GM19455 (cell line): Measurements from ENCODE around the gene FAM174C.

ENCODE experiments used
- ATAC-seq: cut with Tn5 transposase; IDR thresholded peaks from one replicate; pipeline ENCODE4 v1.9.1; 2021; ENCODE audit not compliant: unreplicated experiment

Gene FAM174C

GRCh38 chr19:1249990-1250436, 25.3 kb upstream of the FAM174C start:
- ATAC-seq: no peak

GRCh38 chr19:1250437-1251260, 24.7 kb upstream of the FAM174C start:
- no peak for ATAC-seq

- ATAC-seq: no peak
These were observed 23.8 kb upstream of the FAM174C start for GRCh38 chr19:1251330-1252220.

- no peak for ATAC-seq
These were observed 23.0 kb upstream of the FAM174C start for GRCh38 chr19:1252221-1252820.

- ATAC-seq: no peak
These were observed 22.4 kb upstream of the FAM174C start for GRCh38 chr19:1252821-1253513.

- ATAC-seq: no peak
These were observed 21.7 kb upstream of the FAM174C start for GRCh38 chr19:1253514-1254080.

GRCh38 chr19:1254081-1254527, 21.2 kb upstream of the FAM174C start:
- no peak for ATAC-seq

GRCh38 chr19:1254530-1255185, 20.7 kb upstream of the FAM174C start:
- no peak for ATAC-seq

- ATAC-seq: no peak
These were observed 19.9 kb upstream of the FAM174C start for GRCh38 chr19:1255186-1256161.

GRCh38 chr19:1256646-1257474, 18.5 kb upstream of the FAM174C start:
- no peak for ATAC-seq

GRCh38 chr19:1257475-1258162, 17.7 kb upstream of the FAM174C start:
- ATAC-seq: no peak

GRCh38 chr19:1258163-1258492, 17.2 kb upstream of the FAM174C start:
- ATAC-seq: no peak

- ATAC-seq: no peak
These were observed 16.6 kb upstream of the FAM174C start for GRCh38 chr19:1258707-1259205.

GRCh38 chr19:1259206-1259875, 16.0 kb upstream of the FAM174C start:
- no peak for ATAC-seq

- ATAC-seq: peak; percentile 6
These were observed 15.2 kb upstream of the FAM174C start for GRCh38 chr19:1259876-1260748.
